IMR-90 (cell line): ENCODE measurements around the gene RAVER2. TPM values are rescaled to one million over a fixed set of nuclear protein-coding genes. Genes with fewer than 3 reads are reported as not detected.

ENCODE experiments used
- ATAC-seq: fragments of 200-7000 bp; cut with Tn5 transposase; 2 replicates; pipeline ENCODE4 v1.9.1; 2020; ENCODE audit warnings: low read depth, mild to moderate bottlenecking, moderate library complexity
- BruUV-seq: library from RNA; stranded (reverse); fragments of 400-500 nt; replicated peaks from 2 replicates; lab custom pipeline; 2021; lab: Mats Ljungman, UMichigan
- CTCF ChIA-PET: fragments of 300-600 bp; formaldehyde crosslinking; extraction: SDS; loops from one replicate; lab custom pipeline; 2021; ENCODE audit warnings: antibody characterized with exemption; lab: Yijun Ruan, JAX
- POLR2A ChIA-PET: fragments of 300-600 bp; sonication (Branson Sonifier 250); formaldehyde crosslinking; loops from one replicate; lab custom pipeline; 2022; ENCODE audit warnings: antibody characterized with exemption; ENCODE audit not compliant: unreplicated experiment; lab: Charles Lee
- DNase-seq: peaks from one replicate; pipeline ENCODE4 v3.0.0; 2013
- H2AFZ ChIP-seq: replicated peaks from 2 replicates; pipeline ENCODE3; 2013; ENCODE audit warnings: low read length, mild to moderate bottlenecking; ENCODE audit not compliant: poor library complexity
- H2AK5ac ChIP-seq: 2 replicates; pipeline ENCODE4 v1.6.1; 2013; ENCODE audit warnings: low read depth, low read length, inconsistent platforms
- H2AK9ac ChIP-seq: replicated peaks from 2 replicates; pipeline ENCODE3; 2013; ENCODE audit warnings: mild to moderate bottlenecking, low read depth, low read length, moderate library complexity; ENCODE audit not compliant: poor library complexity
- H2BK120ac ChIP-seq: 2 replicates; pipeline ENCODE4 v1.6.1; 2013; ENCODE audit warnings: low read depth, low read length, inconsistent platforms
- H2BK15ac ChIP-seq: 3 replicates; pipeline ENCODE4 v1.6.1; 2013; ENCODE audit warnings: low read depth, low read length, inconsistent platforms
- H2BK20ac ChIP-seq: 2 replicates; pipeline ENCODE4 v1.6.1; 2013; ENCODE audit warnings: low read depth, mild to moderate bottlenecking, inconsistent platforms, low read length, moderate library complexity
- H2BK5ac ChIP-seq: 2 replicates; pipeline ENCODE4 v1.6.1; 2013; ENCODE audit warnings: mild to moderate bottlenecking, low read depth, low read length, inconsistent platforms; ENCODE audit not compliant: poor library complexity, severe bottlenecking
- H3K14ac ChIP-seq: replicated peaks from 2 replicates; pipeline ENCODE4 v1.6.1; 2013; ENCODE audit warnings: low read depth, low read length, inconsistent platforms
- H3K18ac ChIP-seq: 2 replicates; pipeline ENCODE4 v1.6.1; 2013; ENCODE audit warnings: low read depth, low read length, control low read depth
- H3K23ac ChIP-seq: 2 replicates; pipeline ENCODE4 v1.6.1; 2013; ENCODE audit warnings: low read depth, low read length, inconsistent platforms
- H3K27ac ChIP-seq: 2 replicates; pipeline ENCODE4 v1.5.1; 2013; ENCODE audit warnings: mild to moderate bottlenecking, control low read depth, low read length; ENCODE audit not compliant: insufficient read depth
- H3K27me3 ChIP-seq: 2 replicates; pipeline ENCODE4 v1.6.1; 2013; ENCODE audit warnings: low read length; ENCODE audit not compliant: control insufficient read depth, insufficient read depth
- H3K36me3 ChIP-seq: 2 replicates; pipeline ENCODE4 v1.6.1; 2013; ENCODE audit warnings: low read length, mixed read lengths; ENCODE audit not compliant: control insufficient read depth, insufficient read depth
- H3K4ac ChIP-seq: 2 replicates; pipeline ENCODE4 v1.6.1; 2013; ENCODE audit warnings: low read depth, low read length, inconsistent platforms
- H3K4me1 ChIP-seq: 2 replicates; pipeline ENCODE4 v1.6.1; 2013; ENCODE audit warnings: low read length, mixed read lengths; ENCODE audit not compliant: control insufficient read depth, insufficient read depth
- H3K4me2 ChIP-seq: 2 replicates; pipeline ENCODE4 v1.6.1; 2013; ENCODE audit warnings: low read depth, mild to moderate bottlenecking, control low read depth, low read length, moderate library complexity
- H3K4me3 ChIP-seq: 2 replicates; pipeline ENCODE4 v1.5.1; 2013; ENCODE audit warnings: low read depth, mild to moderate bottlenecking, control low read depth, low read length, moderate library complexity; ENCODE audit not compliant: insufficient read depth
- H3K56ac ChIP-seq: 2 replicates; pipeline ENCODE4 v1.6.1; 2013; ENCODE audit warnings: low read length, inconsistent platforms; ENCODE audit not compliant: insufficient read depth; ENCODE audit errors: extremely low read depth
- H3K79me1 ChIP-seq, 2 experiments: 2 replicates each; pipeline ENCODE4 v1.6.1; 2013; ENCODE audit warnings: low read length in 2 of 2, inconsistent platforms in 1 of 2, low read depth in 1 of 2
- H3K9ac ChIP-seq: 2 replicates; pipeline ENCODE4 v1.6.1; 2013; ENCODE audit warnings: low read depth, low read length, control low read depth
- H3K9me1 ChIP-seq: 2 replicates; pipeline ENCODE4 v1.6.1; 2013; ENCODE audit warnings: low read length, inconsistent platforms; ENCODE audit not compliant: insufficient read depth
- H3K9me3 ChIP-seq: 2 replicates; pipeline ENCODE4 v1.6.1; 2013; ENCODE audit warnings: low read length; ENCODE audit not compliant: control insufficient read depth, insufficient read depth
- H4K20me1 ChIP-seq: 2 replicates; pipeline ENCODE4 v1.6.1; 2013; ENCODE audit warnings: low read length, inconsistent platforms; ENCODE audit not compliant: insufficient read depth
- H4K5ac ChIP-seq: 2 replicates; pipeline ENCODE4 v1.6.1; 2013; ENCODE audit warnings: mild to moderate bottlenecking, low read depth, low read length, control low read depth
- H4K8ac ChIP-seq, 2 experiments: 2 replicates each; pipeline ENCODE4 v1.6.1; 2013; ENCODE audit warnings: low read depth in 2 of 2, low read length in 2 of 2, control low read depth in 1 of 2, inconsistent platforms in 1 of 2
- H4K91ac ChIP-seq: 2 replicates; pipeline ENCODE4 v1.6.1; 2013; ENCODE audit warnings: low read depth, low read length, inconsistent platforms; ENCODE audit not compliant: insufficient read depth
- CEBPB ChIP-seq: IDR thresholded peaks from 2 replicates; pipeline ENCODE4 v1.6.1; 2012; ENCODE audit warnings: low read depth, low read length, improper control_type of control experiment
- ELK1 ChIP-seq: fragments of 150-350 bp; IDR thresholded peaks from 2 replicates; pipeline ENCODE4 v1.6.1; 2016; ENCODE audit warnings: low read depth, mild to moderate bottlenecking, low read length, moderate library complexity, borderline replicate concordance
- FOS ChIP-seq: fragments of 150-350 bp; IDR thresholded peaks from 2 replicates; pipeline ENCODE4 v1.6.1; 2016; ENCODE audit warnings: low read depth, low read length
- MAZ ChIP-seq: IDR thresholded peaks from 2 replicates; pipeline ENCODE4 v1.6.1; 2012; ENCODE audit warnings: low read depth, mild to moderate bottlenecking, low read length, improper control_type of control experiment, moderate library complexity, borderline replicate concordance
- MXI1 ChIP-seq: IDR thresholded peaks from 2 replicates; pipeline ENCODE4 v1.6.1; 2012; ENCODE audit warnings: low read depth, mild to moderate bottlenecking, low read length, moderate library complexity, borderline replicate concordance
- NFE2L2 ChIP-seq: fragments of 150-350 bp; IDR thresholded peaks from 2 replicates; pipeline ENCODE4 v1.6.1; 2016; ENCODE audit warnings: low read depth, mild to moderate bottlenecking, low read length
- POLR2A ChIP-seq: IDR thresholded peaks from 2 replicates; pipeline ENCODE4 v1.6.1; 2012; ENCODE audit warnings: mild to moderate bottlenecking, low read depth, low read length
- RCOR1 ChIP-seq: IDR thresholded peaks from 2 replicates; pipeline ENCODE4 v1.6.1; 2012; ENCODE audit warnings: mild to moderate bottlenecking, low read length, improper control_type of control experiment; ENCODE audit not compliant: insufficient replicate concordance
- SMC3 ChIP-seq: fragments of 150-350 bp; IDR thresholded peaks from 2 replicates; pipeline ENCODE4 v1.6.1; 2016; ENCODE audit warnings: low read depth, mild to moderate bottlenecking, antibody characterized with exemption, low read length, moderate library complexity
- USF2 ChIP-seq: fragments of 150-350 bp; IDR thresholded peaks from 2 replicates; pipeline ENCODE4 v1.6.1; 2017; ENCODE audit warnings: mild to moderate bottlenecking, antibody characterized with exemption, low read length, low read depth
- WGBS, 2 experiments: methylation state at CpG; one replicate each; pipeline versions ENCODE4 v1.1.5 to v1.1.7; 2013; ENCODE audit warnings: missing lambda C conversion rate in 2 of 2; ENCODE audit not compliant: insufficient read length in 1 of 2; ENCODE audit errors: extremely low coverage in 2 of 2; 5-methylcytosine and 5-hydroxymethylcytosine counted together
- dilution Hi-C: fragments of 300-500 bp; cut with HindIII; formaldehyde crosslinking; loops from one replicate; pipeline ENCODE4 v1.14.3; 2018; ENCODE audit warnings: low sequenced_read_pairs; ENCODE audit not compliant: unreplicated experiment
- in situ Hi-C: fragments of 300-500 bp; cut with MboI; formaldehyde crosslinking; loops from 3 replicates; pipeline ENCODE4 v1.14.3; 2019; ENCODE audit warnings: low sequenced_read_pairs, inconsistent platforms, mixed read lengths
- intact Hi-C: fragments of 100-400 bp; cut with micrococcal nuclease; formaldehyde crosslinking; loops from 2 replicates; pipeline ENCODE4 v1.10.0; 2022
- polyA plus RNA-seq, 3 experiments: library from polyadenylated mRNA; depleted of rRNA; stranded (reverse); fragments of >200 nt; gene quantifications; 2 replicates each; pipeline ENCODE4 v1.2.3, GENCODE V29; 2012; ENCODE audit warnings: low replicate concordance in 1 of 3
- total RNA-seq: library from RNA; depleted of rRNA; stranded (reverse); fragments of >200 nt; gene quantifications from 2 replicates; pipeline ENCODE4 v1.2.3, GENCODE V29; 2012
- TF ChIP-seq, protein P1 (sequence below): conservative IDR thresholded peaks from 2 replicates; pipeline ENCODE4 v1.5.1; 2012; ENCODE audit warnings: mild to moderate bottlenecking, low read depth, low read length, improper control_type of control experiment

Gene RAVER2
- total and polyA plus RNA-seq, 2 of the 4 experiments (the other 2 are of a cell fraction), result 3.7 to 6.1 TPM

DNA sequence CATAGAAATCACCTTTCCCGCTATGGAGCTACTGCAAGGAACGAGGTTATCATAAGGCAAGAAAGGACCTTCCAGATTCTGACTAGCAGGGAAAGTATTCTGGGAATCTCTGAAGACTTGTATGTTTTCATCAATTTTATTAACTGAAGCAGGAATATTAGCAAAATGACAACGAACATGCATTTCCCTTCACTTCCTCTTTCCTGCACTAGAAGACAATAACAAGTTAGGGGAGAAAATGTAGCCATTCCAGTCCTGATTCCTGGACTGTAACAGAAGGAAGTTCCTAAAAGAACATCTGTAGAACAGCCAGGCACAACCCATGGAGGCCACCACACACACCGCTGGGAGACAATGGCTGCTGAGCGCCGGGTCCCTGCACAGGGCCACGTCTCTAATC, 106.8 kb downstream of the RAVER2 start:
- dilution Hi-C loops (no loop called here), in situ Hi-C loops (no loop called here), intact Hi-C loops (no loop called here)
- Histone ChIP-seq H3K27me3 (no peaks in the 10 kb centered on the region), H3K27ac (no peak overlapping the region), H3K9me1 (peaks cover 17% of the 10 kb centered on the region), H3K9ac (no peak overlapping the region), H3K4me2 (no peak overlapping the region), H2BK5ac (no peak overlapping the region), H4K20me1 (no peaks in the 10 kb centered on the region), H3K14ac (no peak overlapping the region), H3K56ac (no peak overlapping the region), H2BK20ac (no peak overlapping the region), H2BK15ac (no peak overlapping the region), H3K4ac (no peak overlapping the region), H4K5ac (no peak overlapping the region), H3K79me1 (no peaks in the 10 kb centered on the region), H2BK120ac (no peak overlapping the region), H3K18ac (no peak overlapping the region), H4K8ac (no peak overlapping the region), H3K4me1 (no peaks in the 10 kb centered on the region), H3K9me3 (no peaks in the 10 kb centered on the region), H3K23ac (no peak overlapping the region), H3K36me3 (peaks cover 71% of the 10 kb centered on the region), H2AK9ac (no peak overlapping the region), H3K4me3 (no peak overlapping the region), H2AK5ac (no peak overlapping the region), H4K91ac (no peak overlapping the region), H2AFZ (no peak overlapping the region)
- ChIA-PET POLR2A (no interaction called here), CTCF (no interaction called here)
- DNase-seq, result no peak
- no CpG with 5 or more reads among the region's 7 CpGs for WGBS, 2 experiments
- no peak for ATAC-seq
- TF ChIP-seq USF2 (no peak), ELK1 (no peak), MAZ (no peak), RCOR1 (no peak), POLR2A (no peak), SMC3 (no peak), MXI1 (no peak), NFE2L2 (no peak), FOS (no peak), CEBPB (no peak)
- TF ChIP-seq, protein P1, sequence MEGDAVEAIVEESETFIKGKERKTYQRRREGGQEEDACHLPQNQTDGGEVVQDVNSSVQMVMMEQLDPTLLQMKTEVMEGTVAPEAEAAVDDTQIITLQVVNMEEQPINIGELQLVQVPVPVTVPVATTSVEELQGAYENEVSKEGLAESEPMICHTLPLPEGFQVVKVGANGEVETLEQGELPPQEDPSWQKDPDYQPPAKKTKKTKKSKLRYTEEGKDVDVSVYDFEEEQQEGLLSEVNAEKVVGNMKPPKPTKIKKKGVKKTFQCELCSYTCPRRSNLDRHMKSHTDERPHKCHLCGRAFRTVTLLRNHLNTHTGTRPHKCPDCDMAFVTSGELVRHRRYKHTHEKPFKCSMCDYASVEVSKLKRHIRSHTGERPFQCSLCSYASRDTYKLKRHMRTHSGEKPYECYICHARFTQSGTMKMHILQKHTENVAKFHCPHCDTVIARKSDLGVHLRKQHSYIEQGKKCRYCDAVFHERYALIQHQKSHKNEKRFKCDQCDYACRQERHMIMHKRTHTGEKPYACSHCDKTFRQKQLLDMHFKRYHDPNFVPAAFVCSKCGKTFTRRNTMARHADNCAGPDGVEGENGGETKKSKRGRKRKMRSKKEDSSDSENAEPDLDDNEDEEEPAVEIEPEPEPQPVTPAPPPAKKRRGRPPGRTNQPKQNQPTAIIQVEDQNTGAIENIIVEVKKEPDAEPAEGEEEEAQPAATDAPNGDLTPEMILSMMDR, result no peak
- BruUV-seq, result no TSS peak
